Measurements from ENCODE around the gene LIN7B. TPM values are rescaled to one million over a fixed set of nuclear protein-coding genes. Genes with fewer than 3 reads are reported as not detected.
A peak's percentile ranks its signal among the peaks of the same experiment; 100 is the strongest.

The LIN7B gene
- total and polyA plus RNA-seq, 3 experiments from 2014 or later, result 4.0 to 8.1 (median 5.1) TPM

DNA sequence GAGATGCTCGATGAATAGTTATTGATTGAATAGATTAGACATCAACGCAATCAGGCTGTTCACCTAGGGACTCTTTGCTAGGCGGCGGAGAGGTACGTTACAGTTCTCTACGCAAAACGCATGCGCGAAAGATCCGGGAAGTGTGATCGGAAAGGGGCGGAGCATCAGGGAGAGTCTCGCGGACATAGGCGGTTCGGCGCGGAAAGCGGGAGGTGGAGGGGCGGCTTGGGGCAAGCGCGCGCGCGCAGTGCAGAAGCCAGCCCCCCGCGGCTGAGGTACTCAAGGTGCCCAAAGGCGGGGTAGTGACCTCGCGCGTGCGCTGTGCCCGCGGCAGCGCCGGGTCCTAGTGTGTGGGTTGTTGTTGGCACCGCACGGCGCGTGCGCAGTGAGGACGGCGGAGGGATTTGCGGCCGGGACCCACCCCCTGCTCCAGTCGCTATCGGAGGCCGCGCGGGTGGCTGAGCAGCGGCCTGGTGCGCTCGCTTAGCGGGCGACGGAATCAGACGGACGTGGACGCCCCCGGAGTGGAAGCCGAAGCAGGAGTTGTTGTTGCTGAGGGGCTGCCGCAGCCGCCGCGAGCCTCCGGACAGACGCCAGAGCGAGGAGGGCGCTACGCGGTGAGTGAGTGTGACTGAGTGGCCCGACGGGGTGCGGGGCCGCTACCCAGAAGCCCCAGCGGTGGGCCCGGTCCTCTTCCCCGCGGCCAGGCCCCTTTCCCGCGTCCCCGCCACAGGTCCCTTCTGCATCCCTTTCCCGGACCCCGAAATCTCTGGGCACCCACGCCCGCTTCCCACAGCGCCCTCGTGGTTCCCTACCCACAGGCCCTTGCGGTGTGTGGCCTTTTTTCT, 28.9 kb upstream of the LIN7B start, which contains the start of gene SNRNP70:
Gene SNRNP70 (plus strand): TSS at position 432 of the 848 bp plus-strand sequence. CDS start 964 bp downstream, outside the sequence.
- peak within 1 kb of the TSS; percentile 82 for H3K27ac ChIP-seq (ENCODE audit: low read depth, low read length)
- H3K36me3 Mint-ChIP-seq, result peaks cover 6 to 37% (median 6%) of the 10 kb centered on the region in 3 donors
- no peaks in the 10 kb centered on the region for H3K27me3 ChIP-seq (ENCODE audit: insufficient read depth, low read length, poor library complexity, severe bottlenecking)
- H3K27ac Mint-ChIP-seq, result peak within 1 kb of the TSS; percentile 87 to 97 (median 93)
- H3K4me3 Mint-ChIP-seq, result peak within 1 kb of the TSS; percentile 92 to 96 (median 96)
- peak; percentile 99 to 100 (median 100) for DNase-seq
- H3K4me3 ChIP-seq (ENCODE audit: low read length), result peak within 1 kb of the TSS; percentile 99
- peaks cover 30 to 48% (median 47%) of the 10 kb centered on the region in 3 donors for H3K4me1 Mint-ChIP-seq
- H3K36me3 ChIP-seq (ENCODE audit: insufficient read depth, low read length), result peaks cover 17% of the 10 kb centered on the region
- peaks cover 6 to 11% of the 10 kb centered on the region in 2 donors for H3K27me3 Mint-ChIP-seq
- peaks cover 24% of the 10 kb centered on the region for H3K4me1 ChIP-seq (ENCODE audit: insufficient read depth, low read length)
- peaks cover 0 to 2% (median 0%) of the 10 kb centered on the region in 5 donors for H3K9me3 Mint-ChIP-seq
- H3K9me3 ChIP-seq (ENCODE audit: low read length), result no peaks in the 10 kb centered on the region
- ChIA-PET POLR2A (no interaction called here), CTCF (interaction anchor here (0.6 to 4.0 kb wide), 3 partner anchors 9 to 21 kb away, joined by 3 to 28 read pairs (median 9); no protein-coding TSS in a partner anchor)

DNA sequence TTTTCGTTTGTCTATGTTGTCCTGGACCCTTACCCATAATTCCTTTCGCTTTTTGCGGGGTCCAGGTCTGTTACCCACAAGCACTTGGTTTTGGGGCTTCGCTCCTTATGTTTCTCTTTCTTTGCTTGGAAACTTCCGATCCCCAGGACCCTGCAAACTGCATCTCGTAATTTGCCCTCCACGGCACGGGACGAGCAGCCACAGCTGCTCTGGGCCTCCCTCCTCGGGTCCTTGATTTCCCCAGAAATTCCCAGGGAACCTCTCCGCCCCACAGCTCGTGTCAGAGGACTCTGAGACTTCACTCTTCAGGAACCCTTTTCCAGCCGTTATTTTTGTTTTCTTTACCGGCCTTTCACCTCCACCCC, 28.3 kb upstream of the LIN7B start:
- H3K4me3 ChIP-seq (ENCODE audit: low read length), result peak overlapping the region; percentile 99
- peaks cover 0 to 2% (median 0%) of the 10 kb centered on the region in 5 donors for H3K9me3 Mint-ChIP-seq
- no peaks in the 10 kb centered on the region for H3K27me3 ChIP-seq (ENCODE audit: insufficient read depth, low read length, poor library complexity, severe bottlenecking)
- H3K36me3 Mint-ChIP-seq, result peaks cover 6 to 43% (median 6%) of the 10 kb centered on the region in 3 donors
- H3K4me1 Mint-ChIP-seq, result peaks cover 32 to 54% (median 49%) of the 10 kb centered on the region in 3 donors
- no peaks in the 10 kb centered on the region for H3K9me3 ChIP-seq (ENCODE audit: low read length)
- peak overlapping the region; percentile 92 to 96 (median 96) for H3K4me3 Mint-ChIP-seq
- H3K27ac Mint-ChIP-seq, result peak overlapping the region; percentile 87 to 97 (median 93)
- no peak for DNase-seq
- ChIA-PET POLR2A (no interaction called here), CTCF (interaction anchor here (0.6 to 4.0 kb wide), 4 partner anchors 10 to 92 kb away, joined by 3 to 28 read pairs (median 6); partner anchors contain the start of genes GYS1 and RUVBL2)
- peak overlapping the region; percentile 82 for H3K27ac ChIP-seq (ENCODE audit: low read depth, low read length)
- peaks cover 24% of the 10 kb centered on the region for H3K4me1 ChIP-seq (ENCODE audit: insufficient read depth, low read length)
- H3K27me3 Mint-ChIP-seq, result peaks cover 4 to 9% of the 10 kb centered on the region in 2 donors
- H3K36me3 ChIP-seq (ENCODE audit: insufficient read depth, low read length), result peaks cover 23% of the 10 kb centered on the region

GRCh38 chr19:49086296-49086695, 27.9 kb upstream of the LIN7B start:
- H3K36me3 ChIP-seq (ENCODE audit: insufficient read depth, low read length), result peaks cover 27% of the 10 kb centered on the region
- ChIA-PET POLR2A (interaction anchor here (0.6 kb wide), 1 partner anchor 82 kb away, joined by 3 read pairs; no protein-coding TSS in a partner anchor), CTCF (interaction anchor here (0.7 to 4.0 kb wide), 4 partner anchors 12 to 93 kb away, joined by 3 to 28 read pairs (median 6); partner anchors contain the start of genes GYS1 and RUVBL2)
- no peak for DNase-seq
- peaks cover 0 to 2% (median 0%) of the 10 kb centered on the region in 5 donors for H3K9me3 Mint-ChIP-seq
- peak overlapping the region; percentile 82 for H3K27ac ChIP-seq (ENCODE audit: low read depth, low read length)
- peak overlapping the region; percentile 92 to 96 (median 96) for H3K4me3 Mint-ChIP-seq
- peak overlapping the region; percentile 87 to 97 (median 93) for H3K27ac Mint-ChIP-seq
- peaks cover 3 to 9% of the 10 kb centered on the region in 2 donors for H3K27me3 Mint-ChIP-seq
- no peaks in the 10 kb centered on the region for H3K9me3 ChIP-seq (ENCODE audit: low read length)
- peaks cover 7 to 46% (median 7%) of the 10 kb centered on the region in 3 donors for H3K36me3 Mint-ChIP-seq
- H3K27me3 ChIP-seq (ENCODE audit: insufficient read depth, low read length, poor library complexity, severe bottlenecking), result no peaks in the 10 kb centered on the region
- peaks cover 24% of the 10 kb centered on the region for H3K4me1 ChIP-seq (ENCODE audit: insufficient read depth, low read length)
- peaks cover 32 to 56% (median 50%) of the 10 kb centered on the region in 3 donors for H3K4me1 Mint-ChIP-seq
- H3K4me3 ChIP-seq (ENCODE audit: low read length), result peak overlapping the region; percentile 99

GRCh38 chr19:49091391-49092038, 22.7 kb upstream of the LIN7B start:
- Histone ChIP-seq H3K36me3 (ENCODE audit: insufficient read depth, low read length) (peaks cover 51% of the 10 kb centered on the region), H3K27me3 (ENCODE audit: insufficient read depth, low read length, poor library complexity, severe bottlenecking) (no peaks in the 10 kb centered on the region), H3K9me3 (ENCODE audit: low read length) (no peaks in the 10 kb centered on the region), H3K27ac (ENCODE audit: low read depth, low read length) (no peak overlapping the region), H3K4me1 (ENCODE audit: insufficient read depth, low read length) (peaks cover 13% of the 10 kb centered on the region), H3K4me3 (ENCODE audit: low read length) (no peak overlapping the region)
- Mint-ChIP-seq H3K4me1 (peaks cover 29 to 57% (median 49%) of the 10 kb centered on the region in 3 donors), H3K27me3 (no peaks in the 10 kb centered on the region), H3K9me3 (no peaks in the 10 kb centered on the region), H3K4me3 (peak overlapping the region in 1 of 7 donors; percentile 58), H3K36me3 (peaks cover 7 to 78% (median 13%) of the 10 kb centered on the region in 3 donors), H3K27ac (peak overlapping the region in 4 of 8 donors; percentile 13 to 86 (median 46))
- CTCF ChIA-PET, result no interaction called here
- DNase-seq, result no peak
- POLR2A ChIA-PET, result no interaction called here

DNA sequence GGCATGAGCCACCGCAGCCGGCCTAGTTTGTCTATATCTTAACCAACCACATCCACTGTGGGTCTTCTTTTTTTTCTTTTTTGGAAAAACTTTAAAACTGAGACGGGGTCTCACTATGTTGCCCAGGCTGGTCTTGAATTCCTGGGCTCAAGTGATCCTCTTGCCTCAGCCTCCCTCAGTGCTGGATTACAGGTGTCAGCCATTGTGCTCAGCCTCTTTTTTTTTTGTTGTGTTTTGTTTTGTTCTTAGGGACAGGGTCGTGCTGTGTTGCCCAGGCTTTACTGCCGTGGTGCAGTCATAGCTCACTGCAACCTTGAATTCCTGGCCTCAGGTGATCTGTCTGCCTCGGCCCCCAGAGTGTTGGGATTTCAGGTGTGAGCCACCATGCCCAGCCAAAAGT, 21.5 kb upstream of the LIN7B start:
- DNase-seq, result no peak
- H3K27me3 Mint-ChIP-seq, result no peaks in the 10 kb centered on the region
- ChIA-PET POLR2A (no interaction called here), CTCF (no interaction called here)
- peaks cover 21 to 51% (median 38%) of the 10 kb centered on the region in 3 donors for H3K4me1 Mint-ChIP-seq
- no peaks in the 10 kb centered on the region for H3K9me3 Mint-ChIP-seq
- H3K36me3 Mint-ChIP-seq, result peaks cover 1 to 82% (median 7%) of the 10 kb centered on the region in 3 donors
- Histone ChIP-seq H3K27ac (ENCODE audit: low read depth, low read length) (no peak overlapping the region), H3K36me3 (ENCODE audit: insufficient read depth, low read length) (peaks cover 58% of the 10 kb centered on the region), H3K4me1 (ENCODE audit: insufficient read depth, low read length) (peaks cover 1% of the 10 kb centered on the region), H3K9me3 (ENCODE audit: low read length) (no peaks in the 10 kb centered on the region), H3K27me3 (ENCODE audit: insufficient read depth, low read length, poor library complexity, severe bottlenecking) (no peaks in the 10 kb centered on the region), H3K4me3 (ENCODE audit: low read length) (no peak overlapping the region)
- H3K4me3 Mint-ChIP-seq, result no peak overlapping the region
- peak overlapping the region in 1 of 8 donors; percentile 60 for H3K27ac Mint-ChIP-seq

GRCh38 chr19:49094505-49095482, 19.4 kb upstream of the LIN7B start:
- H3K9me3 Mint-ChIP-seq, result no peaks in the 10 kb centered on the region
- DNase-seq, result no peak
- H3K4me1 ChIP-seq (ENCODE audit: insufficient read depth, low read length), result no peaks in the 10 kb centered on the region
- no peak overlapping the region for H3K4me3 Mint-ChIP-seq
- no peak overlapping the region for H3K27ac ChIP-seq (ENCODE audit: low read depth, low read length)
- H3K27me3 ChIP-seq (ENCODE audit: insufficient read depth, low read length, poor library complexity, severe bottlenecking), result no peaks in the 10 kb centered on the region
- H3K9me3 ChIP-seq (ENCODE audit: low read length), result no peaks in the 10 kb centered on the region
- H3K36me3 ChIP-seq (ENCODE audit: insufficient read depth, low read length), result peaks cover 67% of the 10 kb centered on the region
- H3K4me3 ChIP-seq (ENCODE audit: low read length), result no peak overlapping the region
- H3K27me3 Mint-ChIP-seq, result no peaks in the 10 kb centered on the region
- peaks cover 6 to 90% (median 11%) of the 10 kb centered on the region in 3 donors for H3K36me3 Mint-ChIP-seq
- H3K4me1 Mint-ChIP-seq, result peaks cover 16 to 42% (median 27%) of the 10 kb centered on the region in 3 donors
- ChIA-PET POLR2A (interaction anchor here (0.7 kb wide), 1 partner anchor 120 kb away, joined by 3 read pairs; no protein-coding TSS in a partner anchor), CTCF (interaction anchor here (0.7 to 2.0 kb wide), 3 partner anchors 12 to 50 kb away, joined by 3 to 8 read pairs (median 3); partner anchors contain the start of gene LIN7B)
- peak overlapping the region in 2 of 8 donors; percentile 12 to 30 for H3K27ac Mint-ChIP-seq
